NT2/D1 (cell line): ENCODE results near the gene ARL15.

Experiments
- DNase-seq: peaks from one replicate; pipeline ENCODE4 v3.0.0-alpha.2; 2011; ENCODE audit warnings: low read depth, low spot score
- H3K27me3 ChIP-seq: 2 replicates; pipeline ENCODE4 v1.6.0; 2011; ENCODE audit warnings: mild to moderate bottlenecking; ENCODE audit not compliant: insufficient read length, insufficient read depth
- H3K36me3 ChIP-seq: 2 replicates; pipeline ENCODE4 v1.6.1; 2011; ENCODE audit warnings: mild to moderate bottlenecking, low read length, mixed read lengths; ENCODE audit not compliant: insufficient read depth, insufficient read length
- H3K4me1 ChIP-seq: 2 replicates; pipeline ENCODE4 v1.5.1; 2011; ENCODE audit not compliant: insufficient read depth, insufficient read length
- H3K4me3 ChIP-seq: 2 replicates; pipeline ENCODE4 v1.5.1; 2011; ENCODE audit warnings: low read depth; ENCODE audit not compliant: insufficient read length
- H3K9ac ChIP-seq: 2 replicates; pipeline ENCODE4 v1.6.0; 2011; ENCODE audit warnings: low read depth; ENCODE audit not compliant: insufficient read length
- H3K9me3 ChIP-seq: 2 replicates; pipeline ENCODE4 v1.5.1; 2011; ENCODE audit warnings: mild to moderate bottlenecking, low read length; ENCODE audit not compliant: insufficient read depth
- SUZ12 ChIP-seq: IDR thresholded peaks from 2 replicates; pipeline ENCODE4 v1.6.1; 2011; ENCODE audit not compliant: insufficient read length, insufficient read depth; ENCODE audit errors: extremely low read depth
- YY1 ChIP-seq: IDR thresholded peaks from 2 replicates; pipeline ENCODE4 v1.6.1; 2011; ENCODE audit not compliant: insufficient read length, insufficient read depth
- ZNF274 ChIP-seq: IDR thresholded peaks from 2 replicates; pipeline ENCODE4 v1.6.1; 2011; ENCODE audit warnings: mild to moderate bottlenecking, low read depth, low read length

ARL15 gene

DNA sequence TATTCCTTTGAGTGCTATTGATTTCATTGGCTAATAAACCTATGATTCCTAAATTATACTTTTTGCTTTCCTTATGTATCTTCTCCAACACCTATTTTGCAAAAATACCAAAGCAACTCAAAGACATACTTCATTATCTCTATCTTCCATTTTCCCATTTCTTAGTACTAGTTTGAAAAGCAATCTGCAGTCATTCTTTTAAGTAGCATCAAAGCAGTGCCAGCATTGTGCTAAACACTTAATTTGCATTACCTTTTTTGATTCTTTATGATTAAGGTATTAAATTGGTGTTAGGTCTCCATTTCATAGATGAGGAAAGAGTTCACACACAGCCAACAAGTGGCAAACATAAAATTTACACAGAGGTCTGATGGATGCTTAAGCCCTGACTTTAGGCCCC, 330.3 kb downstream of the ARL15 start:
- DNase-seq = no peak
- TF ChIP-seq SUZ12 (no peak), YY1 (no peak), ZNF274 (no peak)
- no peak overlapping the region for H3K4me3 ChIP-seq
- H3K36me3 ChIP-seq = no peaks in the 10 kb centered on the region
- H3K9me3 ChIP-seq = no peaks in the 10 kb centered on the region
- H3K4me1 ChIP-seq = no peaks in the 10 kb centered on the region
- no peaks in the 10 kb centered on the region for H3K27me3 ChIP-seq
- no peak overlapping the region for H3K9ac ChIP-seq

DNA sequence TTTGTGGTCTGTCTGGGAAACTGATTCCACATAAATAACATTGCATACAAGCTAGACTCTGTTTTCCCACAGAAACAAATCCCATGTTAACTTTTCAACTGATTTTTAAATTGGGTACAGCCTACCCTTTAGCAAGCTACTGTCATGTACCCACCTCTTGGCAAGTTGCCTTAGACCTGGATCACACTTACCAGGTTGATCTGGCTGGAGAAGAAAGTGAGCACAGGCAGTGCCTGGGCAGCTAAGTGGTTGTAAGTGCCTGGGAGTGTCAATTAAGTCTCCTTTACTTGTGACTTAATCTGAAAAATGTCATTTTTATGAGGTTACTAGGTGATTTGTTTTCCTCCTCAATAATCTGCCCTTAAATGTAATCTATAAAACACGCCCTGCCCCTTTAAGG, 336.4 kb downstream of the ARL15 start:
- TF ChIP-seq ZNF274 (no peak), YY1 (no peak), SUZ12 (no peak)
- Histone ChIP-seq H3K27me3 (no peaks in the 10 kb centered on the region), H3K4me1 (no peaks in the 10 kb centered on the region), H3K9ac (no peak overlapping the region), H3K36me3 (no peaks in the 10 kb centered on the region), H3K9me3 (no peaks in the 10 kb centered on the region), H3K4me3 (no peak overlapping the region)
- DNase-seq = no peak

DNA sequence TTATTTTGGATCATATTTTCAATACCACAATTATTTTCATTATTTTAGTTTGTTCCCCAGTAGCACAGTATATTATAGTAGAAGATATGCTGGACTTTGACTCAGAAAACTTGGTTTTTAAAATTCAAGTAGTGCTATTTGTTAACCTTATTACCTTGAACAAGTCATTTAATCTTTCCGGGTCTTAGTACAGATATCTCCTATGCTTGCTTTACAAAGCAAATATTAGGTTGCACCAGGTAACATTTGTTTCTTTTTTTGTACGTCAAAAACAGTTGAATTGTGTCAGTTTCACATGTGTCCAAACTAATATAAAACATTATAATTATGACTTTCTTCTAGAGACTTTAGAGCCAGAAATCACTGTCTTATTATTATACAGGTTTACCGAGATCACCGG, 338.1 kb downstream of the ARL15 start:
- no peaks in the 10 kb centered on the region for H3K4me1 ChIP-seq
- TF ChIP-seq YY1 (no peak), ZNF274 (no peak), SUZ12 (no peak)
- no peak overlapping the region for H3K9ac ChIP-seq
- DNase-seq = no peak
- no peaks in the 10 kb centered on the region for H3K27me3 ChIP-seq
- no peaks in the 10 kb centered on the region for H3K36me3 ChIP-seq
- no peak overlapping the region for H3K4me3 ChIP-seq
- no peaks in the 10 kb centered on the region for H3K9me3 ChIP-seq

DNA sequence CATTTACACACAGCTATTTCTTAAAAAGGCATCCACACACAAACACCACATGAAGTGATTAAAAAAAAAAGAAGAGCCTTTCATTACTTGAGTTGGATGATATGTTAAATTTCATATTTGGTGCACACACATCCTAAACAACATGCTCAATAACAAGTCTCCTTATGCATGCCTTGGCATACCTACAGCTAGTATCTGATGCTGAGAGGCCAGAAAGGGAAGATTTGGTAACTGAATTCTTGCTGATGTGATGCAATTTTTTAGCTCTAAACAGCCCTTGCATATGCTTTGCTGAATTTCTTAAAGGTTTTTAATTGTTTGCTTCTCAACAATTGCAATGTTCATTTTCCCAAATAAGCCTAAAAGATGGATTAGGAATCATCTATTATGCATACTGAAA, 338.8 kb downstream of the ARL15 start:
- no peak for TF ChIP-seq ZNF274
- TF ChIP-seq YY1 = no peak
- no peak for TF ChIP-seq SUZ12
- no peak for DNase-seq
- Histone ChIP-seq H3K9ac (no peak overlapping the region), H3K36me3 (no peaks in the 10 kb centered on the region), H3K4me1 (no peaks in the 10 kb centered on the region), H3K9me3 (no peaks in the 10 kb centered on the region), H3K4me3 (no peak overlapping the region), H3K27me3 (no peaks in the 10 kb centered on the region)

DNA sequence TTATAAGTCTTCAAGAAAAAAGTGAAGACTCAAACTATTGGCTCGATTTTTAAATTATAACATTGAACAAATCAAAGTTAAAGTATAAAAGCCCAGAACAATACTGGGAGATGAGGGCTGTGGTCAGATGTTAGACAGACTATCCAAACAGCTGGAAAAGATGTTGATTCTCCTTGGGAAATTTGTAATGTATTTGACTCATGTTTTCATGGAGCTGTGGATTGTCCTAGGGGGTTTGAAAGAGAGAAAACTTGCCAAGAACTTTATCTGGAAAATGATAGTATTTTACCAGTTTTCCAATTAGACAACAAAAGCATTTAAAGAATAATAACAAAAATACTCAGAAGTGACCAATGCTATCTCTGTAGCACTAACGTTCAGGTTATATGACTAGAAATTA, 339.2 kb downstream of the ARL15 start:
- Histone ChIP-seq H3K9me3 (no peaks in the 10 kb centered on the region), H3K4me3 (no peak overlapping the region), H3K9ac (no peak overlapping the region), H3K4me1 (no peaks in the 10 kb centered on the region), H3K36me3 (no peaks in the 10 kb centered on the region), H3K27me3 (no peaks in the 10 kb centered on the region)
- TF ChIP-seq SUZ12 (no peak), YY1 (no peak)
- DNase-seq = no peak

DNA sequence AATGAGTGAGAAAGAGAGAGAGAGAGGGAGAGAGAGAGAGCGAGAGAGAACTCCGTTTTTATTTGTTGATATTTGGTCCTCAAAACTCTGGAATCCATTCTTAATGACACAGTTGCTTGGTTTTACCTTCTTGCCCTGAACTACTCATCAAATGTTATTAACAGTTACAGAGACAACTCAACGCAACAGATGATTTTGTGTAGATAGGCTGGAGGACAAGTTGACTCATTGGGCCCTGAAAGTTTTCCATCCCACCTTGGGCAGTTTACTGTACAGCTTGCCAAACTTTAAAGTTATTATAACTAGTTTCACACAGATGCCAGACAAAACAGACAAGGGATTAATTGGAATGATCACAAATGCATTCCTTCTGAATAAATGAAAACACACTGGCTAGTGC, 339.9 kb downstream of the ARL15 start:
- Histone ChIP-seq H3K9ac (no peak overlapping the region), H3K4me1 (no peaks in the 10 kb centered on the region), H3K27me3 (no peaks in the 10 kb centered on the region), H3K36me3 (no peaks in the 10 kb centered on the region), H3K9me3 (no peaks in the 10 kb centered on the region), H3K4me3 (no peak overlapping the region)
- DNase-seq = no peak
- TF ChIP-seq SUZ12 = no peak
- no peak for TF ChIP-seq ZNF274
- no peak for TF ChIP-seq YY1

DNA sequence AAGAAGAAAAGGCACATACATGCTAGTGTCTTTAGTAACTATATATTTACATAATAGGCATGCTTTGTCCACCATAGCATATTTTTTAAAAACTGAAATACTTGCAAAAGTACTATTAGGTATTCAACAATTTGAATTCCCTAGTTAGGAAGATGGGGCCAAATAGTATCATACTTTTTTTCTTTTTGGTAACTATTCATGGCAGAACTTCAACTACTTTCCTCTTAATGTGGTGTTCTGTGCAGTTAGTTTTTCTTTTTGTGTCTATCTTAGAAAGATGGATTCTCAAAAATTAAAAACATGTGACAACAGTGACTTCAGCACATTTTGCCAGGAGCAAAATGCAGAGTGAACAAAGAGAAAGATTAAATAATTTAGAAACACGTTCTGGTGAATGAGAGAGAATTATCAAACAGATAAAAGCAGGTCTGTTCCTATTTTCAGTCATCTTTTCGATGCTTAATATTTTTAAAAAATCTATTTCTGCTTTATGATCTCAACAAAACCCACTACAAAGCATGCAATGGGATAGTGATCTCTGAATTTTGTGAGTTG, 341.1 kb downstream of the ARL15 start:
- Histone ChIP-seq H3K4me3 (no peak overlapping the region), H3K4me1 (no peaks in the 10 kb centered on the region), H3K27me3 (no peaks in the 10 kb centered on the region), H3K36me3 (no peaks in the 10 kb centered on the region), H3K9ac (no peak overlapping the region), H3K9me3 (no peaks in the 10 kb centered on the region)
- TF ChIP-seq ZNF274 = no peak
- TF ChIP-seq SUZ12 = no peak
- no peak for DNase-seq

DNA sequence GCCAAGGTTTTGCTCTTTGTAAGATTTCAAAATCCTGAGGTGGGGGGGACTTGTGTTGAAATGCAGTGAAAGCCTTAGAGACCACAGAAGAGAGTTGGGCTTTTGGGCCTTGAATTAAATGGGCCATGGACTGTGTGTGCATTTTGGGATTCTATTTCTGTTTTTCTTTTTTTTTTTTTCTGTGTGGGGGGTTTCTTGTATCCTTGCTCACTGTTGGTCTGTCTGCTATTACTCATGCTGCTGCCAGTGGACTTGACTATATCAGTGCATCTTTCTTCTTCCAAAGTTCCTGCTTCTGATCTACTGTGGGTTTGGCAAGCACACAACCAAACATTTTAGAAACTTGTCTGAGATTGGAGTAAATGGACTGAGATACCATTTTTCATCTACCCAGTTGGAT, 344.9 kb downstream of the ARL15 start:
- DNase-seq = no peak
- H3K9me3 ChIP-seq = no peaks in the 10 kb centered on the region
- H3K36me3 ChIP-seq = no peaks in the 10 kb centered on the region
- no peak overlapping the region for H3K4me3 ChIP-seq
- H3K4me1 ChIP-seq = no peaks in the 10 kb centered on the region
- no peaks in the 10 kb centered on the region for H3K27me3 ChIP-seq
- TF ChIP-seq YY1 (no peak), SUZ12 (no peak), ZNF274 (no peak)
- H3K9ac ChIP-seq = no peak overlapping the region
